Heart left ventricle (tissue), 16 donors: Measurements from ENCODE around the gene CCDC106. TPM values are rescaled to one million over a fixed set of nuclear protein-coding genes. Genes with fewer than 3 reads are reported as not detected.

ENCODE experiments used
- ATAC-seq, 4 donors: fragments of 200-7000 bp; cut with Tn5 transposase; one replicate each; pipeline ENCODE4 v1.9.1; 2020 to 2022; ENCODE audit warnings: moderate library complexity in 4 of 4, mild to moderate bottlenecking in 3 of 4, moderate number of reproducible peaks in 1 of 4
- DNase-seq, 5 donors: peaks; one replicate each; pipeline ENCODE4 v3.0.0-alpha.2; 2020
- H3K27ac ChIP-seq, 12 donors: fragments of 200-600 bp; sonication (generic) in 4 of 12; one replicate each; pipeline versions ENCODE4 v1.5.0 to v1.8.0; 2016 to 2022; ENCODE audit warnings: mild to moderate bottlenecking in 2 of 12
- H3K27me3 ChIP-seq, 9 donors: fragments of 200-600 bp; sonication (generic) in 2 of 9; one replicate each; pipeline versions ENCODE4 v1.5.1 to v1.8.0; 2016 to 2022; ENCODE audit warnings: mild to moderate bottlenecking in 3 of 9
- H3K36me3 ChIP-seq, 9 donors: fragments of 200-600 bp; sonication (generic) in 2 of 9; one replicate each; pipeline versions ENCODE4 v1.5.0 to v1.8.0; 2018 to 2022; ENCODE audit warnings: mild to moderate bottlenecking in 2 of 9
- H3K4me1 ChIP-seq, 12 donors: fragments of 200-600 bp; sonication (generic) in 4 of 12; one replicate each; pipeline versions ENCODE4 v1.5.0 to v1.8.0; 2016 to 2022; ENCODE audit warnings: mild to moderate bottlenecking in 3 of 12
- H3K4me3 ChIP-seq, 12 donors: fragments of 200-600 bp; sonication (generic) in 4 of 12; one replicate each; pipeline versions ENCODE4 v1.5.0 to v1.8.0; 2017 to 2022; ENCODE audit warnings: mild to moderate bottlenecking in 9 of 12, moderate library complexity in 4 of 12
- H3K9me3 ChIP-seq, 12 donors: fragments of 200-600 bp; sonication (generic) in 4 of 12; one replicate each; pipeline versions ENCODE4 v1.5.0 to v1.8.0; 2016 to 2022; ENCODE audit warnings: mild to moderate bottlenecking in 1 of 12
- POLR2A ChIP-seq, 2 donors: fragments of 450-650 bp; IDR thresholded peaks; one replicate each; pipeline ENCODE4 v1.6.1; 2017; ENCODE audit warnings: antibody characterized with exemption in 2 of 2, mild to moderate bottlenecking in 2 of 2, moderate library complexity in 2 of 2
- WGBS, 4 donors: extraction: QIAGEN DNeasy Blood & Tissue Kit in 2 of 4; methylation state at CpG; one replicate each; pipeline versions ENCODE4 v1.1.5 to v1.1.7; 2013 to 2018; 5-methylcytosine and 5-hydroxymethylcytosine counted together
- intact Hi-C, 10 donors: fragments of 100-400 bp; cut with DNase I; formaldehyde crosslinking; loops; one replicate each; pipeline versions ENCODE4 v1.11.1 to v1.14.2; 2022
- polyA plus RNA-seq, 2 donors: library from polyadenylated mRNA; stranded (reverse); fragments of 200-250 nt; gene quantifications; one replicate each; pipeline ENCODE4 v1.2.3, GENCODE V29; 2013
- total RNA-seq, 9 donors: library from RNA; depleted of rRNA in 2 of 9; stranded (reverse); fragments of >200 nt in 2 of 9; fragmentation: NEBNext Ultra II Directional in 3 of 9; extraction: Animal tissue kit (Norgen Biotek cat#: 25700) in 3 of 9; gene quantifications; one replicate each; pipeline versions ENCODE4 v1.1.0 to v1.2.4, GENCODE V29; 2016 to 2023
- TF ChIP-seq, protein P1 (sequence below), 12 donors: fragments of 200-600 bp; sonication (generic) in 4 of 12; IDR thresholded peaks; one replicate each; pipeline versions ENCODE4 v1.5.0 to v1.8.0; 2018 to 2022; ENCODE audit warnings: antibody characterized with exemption in 12 of 12, mild to moderate bottlenecking in 5 of 12
- donor health status: ischemic (EF 13 %, LVEDD 7.1; RV severe dilation, severe dysfunction).
- donor health status: healthy with polysubstance abuse.
- donor health status: DM: no; HTN: yes; CAD: no.
- donor health status: DM: no; HTN: no; CAD: no.
- donor health status: ischemic (EF 25% LVEDD 6.9; RV normal size, moderate dysfunction).
- donor health status: ischemic (EF 25% LVEDD 5.7; RV mildly dilated, moderate dysfunction).
- donor health status: healthy.
- donor health status: DM: yes; HTN: yes; CAD: no.
- donor health status: ischemic (EF 35%, LVEDD 5.7; RV mildly dilated, moderate dysfunction).
- donor health status: nonischemic (EF 11% LVEDD 7.7; RV severe dilation, severe dysfunction).
- donor health status: DM: yes; HTN: yes; CAD: no.
- donor health status: PGD.
- donor health status: ischemic (EF 29% LVEDD 5.4; RV normal size, mild dysfunction).
- donor health status: nonischemic (EF 23%, LVEDD 6.1; RV moderate dilation, normal function).

CCDC106 gene
- total and polyA plus RNA-seq, 11 donors: 11.7 to 27.7 (median 16.5) TPM

DNA sequence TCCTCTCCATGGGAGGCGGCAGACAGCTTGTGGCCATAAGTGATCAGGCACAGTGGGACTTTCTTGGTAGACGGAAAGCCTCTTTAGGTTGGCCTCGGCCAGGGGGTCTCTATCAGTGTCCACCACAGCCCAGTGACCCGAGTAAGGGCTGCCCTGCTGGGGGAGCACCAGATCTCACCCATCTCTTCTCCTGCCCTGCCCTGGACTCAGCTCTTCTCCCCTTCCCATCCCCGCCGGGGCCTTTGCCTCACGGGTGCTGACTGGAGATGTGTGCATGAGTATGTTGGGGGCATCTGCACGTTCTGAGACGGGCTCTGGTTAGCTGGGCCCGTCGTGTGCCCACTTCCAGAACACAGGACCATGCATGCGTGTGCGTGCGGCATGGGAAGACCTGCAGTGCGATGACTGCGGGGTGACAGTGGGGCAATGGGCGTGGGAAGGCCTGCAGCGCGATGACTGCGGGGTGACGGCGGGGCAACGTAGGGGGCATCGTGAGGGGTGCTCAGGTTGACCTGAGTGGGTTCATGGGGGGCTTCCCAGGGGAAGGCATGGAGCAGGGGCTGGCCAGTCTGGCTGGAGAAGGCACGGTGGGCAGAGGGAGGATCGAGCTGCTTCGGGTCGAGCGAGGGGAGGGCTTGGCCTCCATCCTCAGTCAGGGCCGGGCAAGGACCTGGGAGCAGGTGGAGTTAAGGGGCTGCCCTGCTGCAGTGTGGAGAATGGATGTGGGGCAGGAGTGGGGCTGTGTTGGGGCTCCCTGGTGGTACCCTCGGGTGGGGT, 42.9 kb downstream of the CCDC106 start:
- Histone ChIP-seq H3K4me1 (peaks cover 0 to 16% (median 0%) of the 10 kb centered on the region in 12 donors), H3K27me3 (no peaks in the 10 kb centered on the region), H3K9me3 (no peaks in the 10 kb centered on the region), H3K36me3 (peaks cover under 1 to 97% (median 82%) of the 10 kb centered on the region in 9 donors), H3K4me3 (no peak overlapping the region), H3K27ac (no peak overlapping the region)
- no peak for ATAC-seq
- intact Hi-C loops: no loop called here
- TF ChIP-seq, protein P1, sequence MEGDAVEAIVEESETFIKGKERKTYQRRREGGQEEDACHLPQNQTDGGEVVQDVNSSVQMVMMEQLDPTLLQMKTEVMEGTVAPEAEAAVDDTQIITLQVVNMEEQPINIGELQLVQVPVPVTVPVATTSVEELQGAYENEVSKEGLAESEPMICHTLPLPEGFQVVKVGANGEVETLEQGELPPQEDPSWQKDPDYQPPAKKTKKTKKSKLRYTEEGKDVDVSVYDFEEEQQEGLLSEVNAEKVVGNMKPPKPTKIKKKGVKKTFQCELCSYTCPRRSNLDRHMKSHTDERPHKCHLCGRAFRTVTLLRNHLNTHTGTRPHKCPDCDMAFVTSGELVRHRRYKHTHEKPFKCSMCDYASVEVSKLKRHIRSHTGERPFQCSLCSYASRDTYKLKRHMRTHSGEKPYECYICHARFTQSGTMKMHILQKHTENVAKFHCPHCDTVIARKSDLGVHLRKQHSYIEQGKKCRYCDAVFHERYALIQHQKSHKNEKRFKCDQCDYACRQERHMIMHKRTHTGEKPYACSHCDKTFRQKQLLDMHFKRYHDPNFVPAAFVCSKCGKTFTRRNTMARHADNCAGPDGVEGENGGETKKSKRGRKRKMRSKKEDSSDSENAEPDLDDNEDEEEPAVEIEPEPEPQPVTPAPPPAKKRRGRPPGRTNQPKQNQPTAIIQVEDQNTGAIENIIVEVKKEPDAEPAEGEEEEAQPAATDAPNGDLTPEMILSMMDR (IDR thresholded peaks at IDR 0.05): no peak
- no peak for TF ChIP-seq POLR2A (IDR thresholded peaks at IDR 0.05)
- 91 to 96% (median 95%) methylated on average over 29 to 31 of the region's 31 CpGs for WGBS, 4 donors
- DNase-seq: peak in 2 of 5 donors; percentile 17 to 24

DNA sequence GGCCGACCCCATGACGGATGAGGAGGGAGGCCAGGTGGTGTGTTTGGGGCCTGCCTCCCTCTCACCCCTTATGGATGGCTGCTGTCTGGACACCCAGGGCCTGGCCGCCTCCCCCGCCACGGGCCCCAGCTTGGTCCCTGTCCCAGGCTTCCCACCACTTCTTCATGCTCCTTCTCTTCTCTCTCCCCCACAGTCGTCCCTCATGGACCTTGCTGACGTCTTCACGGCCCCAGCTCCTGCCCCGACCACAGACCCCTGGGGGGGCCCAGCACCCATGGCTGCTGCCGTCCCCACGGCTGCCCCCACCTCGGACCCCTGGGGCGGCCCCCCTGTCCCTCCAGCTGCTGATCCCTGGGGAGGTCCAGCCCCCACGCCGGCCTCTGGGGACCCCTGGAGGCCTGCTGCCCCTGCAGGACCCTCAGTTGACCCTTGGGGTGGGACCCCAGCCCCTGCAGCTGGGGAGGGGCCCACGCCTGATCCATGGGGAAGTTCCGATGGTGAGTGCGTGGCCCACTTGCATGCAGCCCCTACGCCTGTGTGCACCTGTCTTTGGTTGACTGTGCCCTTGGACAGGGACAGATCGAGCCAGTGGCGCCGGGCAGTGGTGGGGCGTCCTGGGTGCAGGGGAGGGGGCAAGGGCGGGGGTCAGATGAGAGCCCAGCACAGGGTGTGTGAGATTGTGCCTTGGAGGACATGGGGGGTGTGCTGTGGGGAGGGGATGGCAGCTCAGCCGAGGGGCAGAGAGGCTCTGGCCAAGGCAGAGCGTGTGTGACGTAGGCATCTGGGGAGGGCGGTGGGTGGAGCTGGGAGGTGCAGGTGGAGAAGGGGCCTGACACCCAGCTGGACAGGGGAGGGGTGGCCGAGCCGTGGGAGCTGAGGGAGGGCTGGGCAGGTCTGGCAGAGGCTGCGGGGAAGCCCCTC, 43.8 kb downstream of the CCDC106 start:
- no peak for TF ChIP-seq POLR2A (IDR thresholded peaks at IDR 0.05)
- TF ChIP-seq, protein P1 (IDR thresholded peaks at IDR 0.05): no peak
- 93 to 94% (median 94%) methylated on average over 24 to 31 of the region's 31 CpGs for WGBS, 4 donors
- no peak for ATAC-seq

DNA sequence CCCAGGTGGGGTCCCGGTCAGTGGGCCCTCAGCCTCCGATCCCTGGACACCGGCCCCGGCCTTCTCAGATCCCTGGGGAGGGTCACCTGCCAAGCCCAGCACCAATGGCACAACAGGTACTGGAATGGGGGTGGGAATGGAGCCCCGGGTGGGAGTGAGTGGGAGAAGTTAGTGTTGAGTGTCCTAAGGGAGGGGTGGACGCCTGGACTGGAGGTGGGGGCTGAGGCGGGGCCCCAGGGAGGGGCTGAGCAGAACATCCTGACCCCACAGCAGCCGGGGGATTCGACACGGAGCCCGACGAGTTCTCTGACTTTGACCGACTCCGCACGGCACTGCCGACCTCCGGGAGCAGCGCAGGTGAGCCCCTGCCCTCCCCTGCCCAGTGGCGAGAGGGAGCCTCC, 44.7 kb downstream of the CCDC106 start:
- peak in 2 of 5 donors; percentile 14 to 24 for DNase-seq
- ATAC-seq: no peak
- TF ChIP-seq, protein P1 (IDR thresholded peaks at IDR 0.05): no peak
- no peak for TF ChIP-seq POLR2A (IDR thresholded peaks at IDR 0.05)
- WGBS, 4 donors: 88 to 96% (median 92%) methylated on average over 18 to 19 of the region's 19 CpGs
- Histone ChIP-seq H3K27ac (no peak overlapping the region), H3K27me3 (no peaks in the 10 kb centered on the region), H3K36me3 (peaks cover 0 to 97% (median 89%) of the 10 kb centered on the region in 9 donors), H3K9me3 (no peaks in the 10 kb centered on the region), H3K4me3 (no peak overlapping the region), H3K4me1 (peaks cover 0 to 10% (median 0%) of the 10 kb centered on the region in 12 donors)
- intact Hi-C loops: no loop called here

More for the DNA sequence above, 43.8 kb downstream of the CCDC106 start:
- Histone ChIP-seq H3K27me3 (no peaks in the 10 kb centered on the region), H3K4me3 (no peak overlapping the region), H3K27ac (no peak overlapping the region), H3K9me3 (no peaks in the 10 kb centered on the region), H3K4me1 (peaks cover 0 to 16% (median 0%) of the 10 kb centered on the region in 12 donors), H3K36me3 (peaks cover 0 to 97% (median 85%) of the 10 kb centered on the region in 9 donors)
- peak in 2 of 5 donors; percentile 20 to 21 for DNase-seq
- intact Hi-C loops: no loop called here
